Upper lobe of right lung (tissue), 1 donor: Measurements from ENCODE around the gene USP20. TPM values are rescaled to one million over a fixed set of nuclear protein-coding genes. Genes with fewer than 3 reads are reported as not detected.
A peak's percentile ranks its signal among the peaks of the same experiment; 100 is the strongest.

ENCODE experiments used
- ATAC-seq: fragments of 200-7000 bp; cut with Tn5 transposase; one replicate; pipeline ENCODE4 v1.9.1; 2020; ENCODE audit warnings: mild to moderate bottlenecking, moderate library complexity
- DNase-seq: peaks from one replicate; pipeline ENCODE4 v3.0.0-alpha.2; 2020
- H3K27ac ChIP-seq: fragments of 200-600 bp; one replicate; pipeline ENCODE4 v1.8.0; 2022
- H3K27me3 ChIP-seq: fragments of 200-600 bp; one replicate; pipeline ENCODE4 v1.8.0; 2022; ENCODE audit warnings: mild to moderate bottlenecking
- H3K36me3 ChIP-seq: fragments of 200-600 bp; one replicate; pipeline ENCODE4 v1.8.0; 2022
- H3K4me1 ChIP-seq: fragments of 200-600 bp; one replicate; pipeline ENCODE4 v1.8.0; 2022
- H3K4me3 ChIP-seq: fragments of 200-600 bp; one replicate; pipeline ENCODE4 v1.8.0; 2022; ENCODE audit warnings: mild to moderate bottlenecking
- H3K9me3 ChIP-seq: fragments of 200-600 bp; one replicate; pipeline ENCODE4 v1.8.0; 2022
- CTCF ChIP-seq: fragments of 200-600 bp; IDR thresholded peaks from one replicate; pipeline ENCODE4 v1.8.0; 2022; ENCODE audit warnings: antibody characterized with exemption
- intact Hi-C: fragments of 100-400 bp; cut with DNase I; formaldehyde crosslinking; loops from one replicate; pipeline ENCODE4 v1.11.0; 2022
- total RNA-seq: library from RNA; stranded (reverse); fragmentation: NEBNext Ultra II Directional; extraction: Animal tissue kit (Norgen Biotek cat#: 25700); gene quantifications from one replicate; pipeline ENCODE4 v1.2.1, GENCODE V29; 2021
- donor health status: DM: no; HTN: yes; CAD: no; lungs with severe emphysema.

USP20 gene
- total RNA-seq, 1 donor from 2014 or later, result 21.4 TPM

DNA sequence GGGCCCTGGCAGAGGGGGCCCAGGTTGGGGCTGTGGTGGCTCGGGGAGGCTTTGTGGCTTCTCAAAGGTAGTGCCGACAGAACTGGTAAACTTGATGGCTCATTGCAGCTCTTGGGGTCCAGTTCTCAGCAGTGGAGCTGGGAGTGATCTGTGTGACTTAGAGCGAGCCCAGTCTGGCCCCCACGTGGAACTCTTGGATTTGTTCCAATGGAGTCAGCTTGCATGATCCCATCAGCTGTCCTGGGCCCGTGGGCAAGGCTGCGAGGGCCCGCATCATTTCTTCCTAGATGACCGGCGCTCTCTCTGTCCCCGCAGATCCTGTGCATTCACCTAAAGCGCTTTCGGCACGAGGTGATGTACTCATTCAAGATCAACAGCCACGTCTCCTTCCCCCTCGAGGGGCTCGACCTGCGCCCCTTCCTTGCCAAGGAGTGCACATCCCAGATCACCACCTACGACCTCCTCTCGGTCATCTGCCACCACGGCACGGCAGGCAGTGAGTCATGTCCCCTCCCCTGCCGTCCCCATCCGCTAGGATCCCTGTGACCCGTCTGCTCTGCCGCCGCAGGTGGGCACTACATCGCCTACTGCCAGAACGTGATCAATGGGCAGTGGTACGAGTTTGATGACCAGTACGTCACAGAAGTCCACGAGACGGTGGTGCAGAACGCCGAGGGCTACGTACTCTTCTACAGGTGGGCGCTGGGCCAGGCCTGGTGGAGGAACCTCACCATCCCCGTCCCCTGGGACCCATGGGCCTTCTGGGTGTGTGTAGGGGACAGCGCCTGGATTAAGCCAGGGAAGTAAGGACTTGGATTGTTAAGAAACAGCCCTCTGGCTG is 39.2 kb downstream of the USP20 start:
- no peak for TF ChIP-seq CTCF
- intact Hi-C loops, result no loop called here
- H3K4me3 ChIP-seq, result no peak overlapping the region
- no peaks in the 10 kb centered on the region for H3K4me1 ChIP-seq
- no peaks in the 10 kb centered on the region for H3K9me3 ChIP-seq
- DNase-seq, result no peak
- no peak overlapping the region for H3K27ac ChIP-seq
- ATAC-seq, result no peak
- no peaks in the 10 kb centered on the region for H3K27me3 ChIP-seq
- peaks cover 42% of the 10 kb centered on the region for H3K36me3 ChIP-seq

DNA sequence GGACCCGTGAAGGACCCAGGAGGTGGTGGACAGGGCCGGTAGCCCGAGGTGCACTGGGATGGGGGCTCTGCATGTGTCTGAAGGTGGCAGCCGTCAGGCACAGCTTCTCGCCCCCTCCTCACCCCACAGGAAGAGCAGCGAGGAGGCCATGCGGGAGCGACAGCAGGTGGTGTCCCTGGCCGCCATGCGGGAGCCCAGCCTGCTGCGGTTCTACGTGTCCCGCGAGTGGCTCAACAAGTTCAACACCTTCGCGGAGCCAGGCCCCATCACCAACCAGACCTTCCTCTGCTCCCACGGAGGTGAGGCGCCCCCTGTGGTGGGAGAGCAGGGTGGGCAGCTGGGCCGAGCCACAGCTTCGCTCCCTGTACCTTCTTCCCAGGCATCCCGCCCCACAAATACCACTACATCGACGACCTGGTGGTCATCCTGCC is 39.9 kb downstream of the USP20 start:
- DNase-seq (no peak), ATAC-seq (no peak)
- no peaks in the 10 kb centered on the region for H3K4me1 ChIP-seq
- intact Hi-C loops, result no loop called here
- H3K27ac ChIP-seq, result no peak overlapping the region
- no peak overlapping the region for H3K4me3 ChIP-seq
- H3K27me3 ChIP-seq, result no peaks in the 10 kb centered on the region
- TF ChIP-seq CTCF, result peak; percentile 10
- H3K9me3 ChIP-seq, result no peaks in the 10 kb centered on the region
- peaks cover 49% of the 10 kb centered on the region for H3K36me3 ChIP-seq

- ATAC-seq (no peak), DNase-seq (no peak)
- H3K27ac ChIP-seq, result no peak overlapping the region
- H3K4me3 ChIP-seq, result no peak overlapping the region
- peaks cover 56% of the 10 kb centered on the region for H3K36me3 ChIP-seq
- no peaks in the 10 kb centered on the region for H3K9me3 ChIP-seq
- no peak for TF ChIP-seq CTCF
- no peaks in the 10 kb centered on the region for H3K27me3 ChIP-seq
- intact Hi-C loops, result no loop called here
- H3K4me1 ChIP-seq, result no peaks in the 10 kb centered on the region
These were observed 40.6 kb downstream of the USP20 start for GRCh38 chr9:129875687-129876395.

GRCh38 chr9:129876815-129877214 is 41.6 kb downstream of the USP20 start:
- H3K27ac ChIP-seq, result no peak overlapping the region
- H3K27me3 ChIP-seq, result no peaks in the 10 kb centered on the region
- DNase-seq (no peak), ATAC-seq (no peak)
- H3K9me3 ChIP-seq, result no peaks in the 10 kb centered on the region
- intact Hi-C loops, result no loop called here
- H3K4me3 ChIP-seq, result no peak overlapping the region
- no peak for TF ChIP-seq CTCF
- H3K36me3 ChIP-seq, result peaks cover 66% of the 10 kb centered on the region
- no peaks in the 10 kb centered on the region for H3K4me1 ChIP-seq

DNA sequence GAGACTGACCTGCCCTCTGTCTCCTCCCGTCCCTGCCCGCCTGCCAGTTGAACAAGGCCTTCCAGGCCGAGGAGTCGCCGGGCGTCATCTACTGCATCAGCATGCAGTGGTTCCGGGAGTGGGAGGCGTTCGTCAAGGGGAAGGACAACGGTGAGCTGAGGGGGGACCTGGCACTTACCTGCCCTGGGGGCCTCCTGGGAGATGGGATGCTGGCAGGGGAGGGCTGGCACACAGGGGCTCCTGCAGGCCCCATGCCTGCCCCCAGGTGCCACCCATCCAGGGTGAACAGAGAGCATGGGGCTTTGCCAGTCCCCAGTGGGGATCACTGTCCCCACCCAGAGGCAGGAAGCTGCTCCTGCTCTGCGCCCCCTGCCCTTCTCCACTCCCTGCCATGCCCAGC is 43.0 kb downstream of the USP20 start:
- no peak for TF ChIP-seq CTCF
- Histone ChIP-seq H3K4me3 (no peak overlapping the region), H3K36me3 (peaks cover 76% of the 10 kb centered on the region), H3K27me3 (no peaks in the 10 kb centered on the region), H3K9me3 (no peaks in the 10 kb centered on the region), H3K4me1 (no peaks in the 10 kb centered on the region), H3K27ac (no peak overlapping the region)
- intact Hi-C loops, result no loop called here
- DNase-seq (no peak), ATAC-seq (no peak)
